Heart right ventricle (tissue), 16 donors: ENCODE measurements around the gene RCAN3. TPM values are rescaled to one million over a fixed set of nuclear protein-coding genes. Genes with fewer than 3 reads are reported as not detected.

Source experiments
- ATAC-seq, 8 donors: fragments of 200-7000 bp; cut with Tn5 transposase; one replicate each; pipeline ENCODE4 v1.9.1; 2020; ENCODE audit warnings: mild to moderate bottlenecking in 8 of 8, moderate library complexity in 8 of 8, moderate number of reproducible peaks in 1 of 8
- DNase-seq, 2 donors: peaks; one replicate each; pipeline ENCODE4 v3.0.0-alpha.2; 2020
- H3K27ac ChIP-seq, 10 donors: fragments of 200-600 bp; sonication (generic) in 2 of 10; one replicate each; pipeline versions ENCODE4 v1.5.0 to v1.8.0; 2020 to 2022; ENCODE audit warnings: mild to moderate bottlenecking in 3 of 10
- H3K27me3 ChIP-seq, 7 donors: fragments of 200-600 bp; one replicate each; pipeline ENCODE4 v1.8.0; 2021 to 2022; ENCODE audit warnings: mild to moderate bottlenecking in 2 of 7
- H3K36me3 ChIP-seq, 9 donors: fragments of 200-600 bp; sonication (generic) in 1 of 9; one replicate each; pipeline versions ENCODE4 v1.5.0 to v1.8.0; 2020 to 2022; ENCODE audit warnings: mild to moderate bottlenecking in 2 of 9
- H3K4me1 ChIP-seq, 9 donors: fragments of 200-600 bp; sonication (generic) in 1 of 9; one replicate each; pipeline versions ENCODE4 v1.5.0 to v1.8.0; 2020 to 2022; ENCODE audit warnings: mild to moderate bottlenecking in 4 of 9
- H3K4me3 ChIP-seq, 10 donors: fragments of 200-600 bp; sonication (generic) in 2 of 10; one replicate each; pipeline versions ENCODE4 v1.5.0 to v1.8.0; 2020 to 2022; ENCODE audit warnings: mild to moderate bottlenecking in 7 of 10, moderate library complexity in 2 of 10
- H3K9me3 ChIP-seq, 11 donors: fragments of 200-600 bp in 10 of 11; sonication (generic) in 2 of 11; one replicate each; pipeline versions ENCODE4 v1.5.0 to v1.8.0; 2013 to 2022; ENCODE audit warnings: mild to moderate bottlenecking in 2 of 11, control low read depth in 1 of 11, moderate library complexity in 1 of 11
- CTCF ChIP-seq, 9 donors: fragments of 200-600 bp; sonication (generic) in 2 of 9; IDR thresholded peaks; one replicate each; pipeline versions ENCODE4 v1.5.0 to v1.8.0; 2021 to 2022; ENCODE audit warnings: antibody characterized with exemption in 9 of 9, mild to moderate bottlenecking in 5 of 9, moderate library complexity in 1 of 9
- WGBS, 2 donors: extraction: QIAGEN DNeasy Blood & Tissue Kit; methylation state at CpG; one replicate each; pipeline ENCODE4 v1.1.7; 2013; ENCODE audit warnings: inconsistent platforms in 1 of 2; 5-methylcytosine and 5-hydroxymethylcytosine counted together
- intact Hi-C, 10 donors: fragments of 100-400 bp; cut with DNase I; formaldehyde crosslinking; loops; one replicate each; pipeline versions ENCODE4 v1.11.1 to v1.14.2; 2022
- polyA plus RNA-seq, 2 donors: library from polyadenylated mRNA; stranded (reverse); fragments of 200-250 nt; gene quantifications; one replicate each; pipeline ENCODE4 v1.2.3, GENCODE V29; 2013
- total RNA-seq, 10 donors: library from RNA; stranded (reverse); fragmentation: NEBNext Ultra II Directional in 3 of 10; extraction: Animal tissue kit (Norgen Biotek cat#: 25700) in 3 of 10; gene quantifications; one replicate each; pipeline versions ENCODE4 v1.2.1 to v1.2.4, GENCODE V29; 2021 to 2023
- donor health status: Arrhythmogenic right ventricular cardiomyopathy.
- donor health status: ischemic (EF 13 %, LVEDD 7.1; RV severe dilation, severe dysfunction).
- donor health status: healthy with polysubstance abuse.
- donor health status: DM: no; HTN: yes; CAD: no.
- donor health status: DM: no; HTN: no; CAD: no.
- donor health status: ischemic (EF 25% LVEDD 6.9; RV normal size, moderate dysfunction).
- donor health status: ischemic (EF 25% LVEDD 5.7; RV mildly dilated, moderate dysfunction).
- donor health status: healthy.
- donor health status: DM: yes; HTN: yes; CAD: no.
- donor health status: Ischemic cardiomyopathy.
- donor health status: ischemic (EF 35%, LVEDD 5.7; RV mildly dilated, moderate dysfunction).
- donor health status: nonischemic (EF 11% LVEDD 7.7; RV severe dilation, severe dysfunction).
- donor health status: DM: yes; HTN: yes; CAD: no.
- donor health status: PGD.
- donor health status: ischemic (EF 29% LVEDD 5.4; RV normal size, mild dysfunction).
- donor health status: nonischemic (EF 23%, LVEDD 6.1; RV moderate dilation, normal function).

RCAN3 gene
- total and polyA plus RNA-seq, 12 donors = 2.3 to 7.9 (median 5.5) TPM

- intact Hi-C loops = no loop called here
- DNase-seq = no peak
- 84 to 86% methylated on average over 4 of the region's 4 CpGs for WGBS, 2 donors
These were observed 25.3 kb upstream of the RCAN3 start for GRCh38 chr1:24477309-24477708.

DNA sequence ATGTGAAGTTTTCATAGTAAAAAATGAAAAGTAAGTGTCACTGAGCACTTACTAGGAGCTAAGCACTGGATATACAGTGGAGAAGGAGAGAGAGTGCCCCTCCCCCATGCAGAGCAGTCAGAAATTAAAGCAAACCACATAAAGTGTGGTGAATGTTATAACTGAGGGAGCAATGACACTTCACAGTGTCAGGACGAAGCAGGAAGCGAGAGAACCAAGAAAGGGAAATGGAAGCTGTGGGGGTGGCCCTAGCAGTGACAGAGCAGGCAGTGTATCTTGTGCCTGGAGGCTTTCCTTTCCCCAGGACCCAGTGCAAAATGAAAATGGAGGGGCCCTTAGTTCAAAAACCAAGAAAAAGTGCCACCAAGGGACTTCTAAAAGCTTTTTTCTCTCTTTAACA is 21.5 kb upstream of the RCAN3 start:
- intact Hi-C loops = no loop called here
- no peaks in the 10 kb centered on the region for H3K27me3 ChIP-seq
- ATAC-seq (peak in 5 of 8 donors; percentile 45 to 76 (median 62)), DNase-seq (peak in 1 of 2 donors; percentile 5)
- H3K36me3 ChIP-seq = no peaks in the 10 kb centered on the region
- H3K4me1 ChIP-seq = peaks cover 0 to 22% (median 0%) of the 10 kb centered on the region in 9 donors
- peak overlapping the region in 1 of 10 donors; percentile 79 for H3K27ac ChIP-seq
- no peak for TF ChIP-seq CTCF (IDR thresholded peaks at IDR 0.05)
- H3K9me3 ChIP-seq = no peaks in the 10 kb centered on the region
- 46 to 57% methylated on average over 2 of the region's 2 CpGs for WGBS, 2 donors
- H3K4me3 ChIP-seq = no peak overlapping the region

More at GRCh38 chr1:24477309-24477708, 25.3 kb upstream of the RCAN3 start:
- Histone ChIP-seq H3K9me3 (no peaks in the 10 kb centered on the region), H3K4me1 (peaks cover 0 to 17% (median 0%) of the 10 kb centered on the region in 9 donors), H3K4me3 (no peak overlapping the region), H3K36me3 (no peaks in the 10 kb centered on the region), H3K27me3 (no peaks in the 10 kb centered on the region), H3K27ac (no peak overlapping the region)
- ATAC-seq = no peak
- no peak for TF ChIP-seq CTCF (IDR thresholded peaks at IDR 0.05)

GRCh38 chr1:24481843-24482610 is 20.6 kb upstream of the RCAN3 start:
- 89 to 91% methylated on average over 16 of the region's 16 CpGs for WGBS, 2 donors
- Histone ChIP-seq H3K36me3 (no peaks in the 10 kb centered on the region), H3K9me3 (no peaks in the 10 kb centered on the region), H3K4me1 (peaks cover 0 to 22% (median 0%) of the 10 kb centered on the region in 9 donors), H3K4me3 (no peak overlapping the region), H3K27me3 (no peaks in the 10 kb centered on the region), H3K27ac (peak overlapping the region in 1 of 10 donors; percentile 79)
- no peak for ATAC-seq
- TF ChIP-seq CTCF (IDR thresholded peaks at IDR 0.05) = no peak
- intact Hi-C loops = no loop called here
- DNase-seq = no peak

GRCh38 chr1:24483441-24483840 is 19.2 kb upstream of the RCAN3 start:
- 89 to 93% methylated on average over 5 of the region's 5 CpGs for WGBS, 2 donors
- no peak for ATAC-seq
- no peak for TF ChIP-seq CTCF (IDR thresholded peaks at IDR 0.05)
- Histone ChIP-seq H3K4me3 (no peak overlapping the region), H3K9me3 (no peaks in the 10 kb centered on the region), H3K27ac (no peak overlapping the region), H3K4me1 (peaks cover 0 to 22% (median 0%) of the 10 kb centered on the region in 9 donors), H3K36me3 (no peaks in the 10 kb centered on the region), H3K27me3 (no peaks in the 10 kb centered on the region)
- no peak for DNase-seq
- intact Hi-C loops = no loop called here
